Epidermal melanocyte (primary cell): ENCODE measurements around the gene MMS19.
A peak's percentile ranks its signal among the peaks of the same experiment; 100 is the strongest.

Experiments
- DNase-seq: peaks from one replicate; pipeline ENCODE4 v3.0.0; 2011; ENCODE audit warnings: low spot score; ENCODE audit not compliant: insufficient read length

Gene MMS19

GRCh38 chr10:97464226-97464625, 34.0 kb downstream of the MMS19 start:
- DNase-seq, result no peak

GRCh38 chr10:97463363-97464132, 34.7 kb downstream of the MMS19 start:
- DNase-seq, result no peak

GRCh38 chr10:97462309-97462708, 35.9 kb downstream of the MMS19 start:
- DNase-seq, result no peak

GRCh38 chr10:97459933-97460332, 38.3 kb downstream of the MMS19 start:
- DNase-seq, result no peak

GRCh38 chr10:97459111-97459510, 39.1 kb downstream of the MMS19 start:
- DNase-seq, result no peak

- no peak for DNase-seq
Measured at GRCh38 chr10:97456686-97457065, 41.5 kb downstream of the MMS19 start.

- no peak for DNase-seq
Measured at GRCh38 chr10:97456034-97456685, 42.1 kb downstream of the MMS19 start.

GRCh38 chr10:97454330-97455036, 43.7 kb downstream of the MMS19 start:
- no peak for DNase-seq

GRCh38 chr10:97452352-97452751, 45.9 kb downstream of the MMS19 start:
- no peak for DNase-seq

- DNase-seq, result no peak
Measured at GRCh38 chr10:97451605-97452004, 46.6 kb downstream of the MMS19 start.

- no peak for DNase-seq
Measured at GRCh38 chr10:97450828-97451227, 47.4 kb downstream of the MMS19 start.

- peak; percentile 99 for DNase-seq
Measured at GRCh38 chr10:97445722-97446639, 52.2 kb downstream of the MMS19 start, which contains the start of the genes EXOSC1 and ZDHHC16. Gene EXOSC1, minus strand, starts transcription at chr10:97446006. Its CDS starts 21 bp downstream, at chr10:97445985. Gene ZDHHC16, plus strand, starts transcription at chr10:97446175. Its CDS starts 5,501 bp downstream, at chr10:97451676.

GRCh38 chr10:97445357-97445721, 52.9 kb downstream of the MMS19 start:
- DNase-seq, result no peak

- no peak for DNase-seq
Measured at GRCh38 chr10:97444212-97444611, 54.0 kb downstream of the MMS19 start.

GRCh38 chr10:97442277-97442676, 55.9 kb downstream of the MMS19 start:
- no peak for DNase-seq

- no peak for DNase-seq
Measured at GRCh38 chr10:97435211-97435610, 63.0 kb downstream of the MMS19 start.

- no peak for DNase-seq
Measured at GRCh38 chr10:97434557-97434956, 63.7 kb downstream of the MMS19 start.

- DNase-seq, result no peak
Measured at GRCh38 chr10:97434055-97434454, 64.2 kb downstream of the MMS19 start.

GRCh38 chr10:97428572-97428981, 69.6 kb downstream of the MMS19 start:
- no peak for DNase-seq

GRCh38 chr10:97427571-97428179, 70.5 kb downstream of the MMS19 start:
- DNase-seq, result no peak
